Astrocyte (in vitro differentiated cells and primary cell): ENCODE data around the gene MOK. TPM values are rescaled to one million over a fixed set of nuclear protein-coding genes. Genes with fewer than 3 reads are reported as not detected.
A peak's percentile ranks its signal among the peaks of the same experiment; 100 is the strongest.

Experiments used
- DNase-seq: peaks from one replicate; pipeline ENCODE4 v3.0.0-alpha.2; 2010; ENCODE audit warnings: low read depth
- FAIRE-seq: peaks from 2 replicates; lab custom pipeline; 2011; peaks lifted over from hg19 to GRCh38; lab: Jason Lieb, UNC
- H2AFZ ChIP-seq: 2 replicates; pipeline ENCODE4 v1.6.0; 2012; ENCODE audit warnings: low read depth, low read length, inconsistent platforms
- H3K27ac ChIP-seq: 2 replicates; pipeline ENCODE4 v1.5.1; 2011; ENCODE audit warnings: low read depth, low read length, inconsistent platforms
- H3K27me3 ChIP-seq: 2 replicates; pipeline ENCODE4 v1.6.0; 2011; ENCODE audit warnings: low read length, inconsistent platforms; ENCODE audit not compliant: insufficient read depth
- H3K36me3 ChIP-seq: 2 replicates; pipeline ENCODE4 v1.5.1; 2011; ENCODE audit warnings: low read length, inconsistent platforms; ENCODE audit not compliant: insufficient read depth
- H3K4me1 ChIP-seq: 2 replicates; pipeline ENCODE4 v1.5.1; 2011; ENCODE audit warnings: low read length, inconsistent platforms; ENCODE audit not compliant: insufficient read depth
- H3K4me2 ChIP-seq: 2 replicates; pipeline ENCODE4 v1.6.0; 2012; ENCODE audit warnings: low read length, inconsistent platforms
- H3K4me3 ChIP-seq: 2 replicates; pipeline ENCODE4 v1.5.1; 2011; ENCODE audit warnings: low read depth, mild to moderate bottlenecking, low read length, inconsistent platforms; ENCODE audit not compliant: insufficient read depth
- H3K79me2 ChIP-seq: 2 replicates; pipeline ENCODE4 v1.6.0; 2012; ENCODE audit warnings: mild to moderate bottlenecking, low read length, inconsistent platforms; ENCODE audit not compliant: insufficient read depth
- H3K9ac ChIP-seq: 2 replicates; pipeline ENCODE4 v1.6.0; 2012; ENCODE audit warnings: mild to moderate bottlenecking, low read length, inconsistent platforms
- H3K9me3 ChIP-seq: 2 replicates; pipeline ENCODE4 v1.5.1; 2012; ENCODE audit warnings: low read depth, mild to moderate bottlenecking, low read length, inconsistent platforms; ENCODE audit not compliant: insufficient read depth
- H4K20me1 ChIP-seq: 2 replicates; pipeline ENCODE4 v1.6.0; 2012; ENCODE audit warnings: low read length, inconsistent platforms; ENCODE audit not compliant: insufficient read depth
- H3K27ac Mint-ChIP-seq: one replicate; pipeline ENCODE4 v1.8.0; 2021; ENCODE audit warnings: mild to moderate bottlenecking, mixed read lengths; ENCODE audit not compliant: unreplicated experiment
- H3K27me3 Mint-ChIP-seq: one replicate; pipeline ENCODE4 v1.8.0; 2021; ENCODE audit warnings: low read depth, mixed read lengths; ENCODE audit not compliant: unreplicated experiment
- H3K36me3 Mint-ChIP-seq: one replicate; pipeline ENCODE4 v1.8.0; 2021; ENCODE audit warnings: low read depth, mixed read lengths; ENCODE audit not compliant: unreplicated experiment
- H3K4me1 Mint-ChIP-seq: one replicate; pipeline ENCODE4 v1.8.0; 2021; ENCODE audit warnings: low read depth, mixed read lengths; ENCODE audit not compliant: unreplicated experiment
- H3K4me3 Mint-ChIP-seq: one replicate; pipeline ENCODE4 v1.8.0; 2021; ENCODE audit warnings: mild to moderate bottlenecking, moderate library complexity, mixed read lengths; ENCODE audit not compliant: unreplicated experiment
- H3K9me3 Mint-ChIP-seq: one replicate; pipeline ENCODE4 v1.8.0; 2021; ENCODE audit warnings: mild to moderate bottlenecking, mixed read lengths; ENCODE audit not compliant: unreplicated experiment
- CTCF ChIP-seq: IDR thresholded peaks from 2 replicates; pipeline ENCODE4 v1.5.1; 2011; ENCODE audit warnings: low read depth, mild to moderate bottlenecking, inconsistent platforms, low read length, moderate library complexity; ENCODE audit not compliant: insufficient read depth
- EZH2 ChIP-seq: IDR thresholded peaks from 2 replicates; pipeline ENCODE4 v1.6.1; 2012; ENCODE audit warnings: mild to moderate bottlenecking, low read length, inconsistent platforms; ENCODE audit not compliant: insufficient read depth
- total RNA-seq: library from RNA; stranded (reverse); gene quantifications from 2 replicates; pipeline ENCODE4 v1.2.1, GENCODE V29; 2021

MOK gene
- total RNA-seq, 1 donor from 2014 or later = 9.3 TPM

DNA sequence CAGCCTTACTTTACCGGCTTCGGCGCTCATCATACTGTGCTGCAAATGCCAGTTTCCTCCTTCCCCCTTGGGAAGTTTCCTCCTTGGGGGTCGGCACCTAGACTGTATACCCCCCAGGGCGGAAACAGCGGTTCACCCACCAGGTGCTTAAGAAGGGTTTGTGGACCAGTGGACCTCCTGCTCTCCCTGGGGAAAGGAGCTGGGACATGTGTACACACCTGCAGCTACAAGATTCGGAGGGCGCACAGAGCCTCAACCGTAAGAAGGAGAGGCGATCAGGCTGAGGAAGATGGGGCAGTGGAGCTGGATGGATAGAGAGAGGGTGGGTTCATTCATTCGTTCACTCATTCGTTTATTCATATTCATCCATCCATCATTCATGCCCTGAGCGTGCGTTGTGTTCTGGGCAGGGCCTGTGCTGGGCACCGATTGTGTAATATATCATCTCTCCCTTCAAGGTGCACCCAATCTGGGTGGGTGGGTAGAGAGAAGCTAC is 13.9 kb upstream of the MOK start:
- TF ChIP-seq CTCF = no peak
- peak overlapping the region; percentile 95 for H2AFZ ChIP-seq
- peak overlapping the region; percentile 79 for H3K4me3 ChIP-seq
- H3K27me3 ChIP-seq = no peaks in the 10 kb centered on the region
- Mint-ChIP-seq H3K4me1 (peaks cover 9% of the 10 kb centered on the region), H3K27ac (peak overlapping the region; percentile 98), H3K4me3 (peak overlapping the region; percentile 91), H3K36me3 (peaks cover 2% of the 10 kb centered on the region), H3K9me3 (no peaks in the 10 kb centered on the region), H3K27me3 (peaks cover 6% of the 10 kb centered on the region)
- no peak for FAIRE-seq
- H3K36me3 ChIP-seq = no peaks in the 10 kb centered on the region
- no peaks in the 10 kb centered on the region for H3K9me3 ChIP-seq
- peaks cover 16% of the 10 kb centered on the region for H3K79me2 ChIP-seq
- peak overlapping the region; percentile 91 for H3K9ac ChIP-seq
- no peak for DNase-seq
- H3K4me2 ChIP-seq = peak overlapping the region; percentile 93
- H3K4me1 ChIP-seq = peaks cover 45% of the 10 kb centered on the region
- no peaks in the 10 kb centered on the region for H4K20me1 ChIP-seq
- peak overlapping the region; percentile 94 for H3K27ac ChIP-seq

- Mint-ChIP-seq H3K27ac (peak overlapping the region; percentile 96), H3K4me1 (peaks cover 9% of the 10 kb centered on the region), H3K36me3 (peaks cover under 1% of the 10 kb centered on the region), H3K9me3 (no peaks in the 10 kb centered on the region), H3K27me3 (peaks cover 6% of the 10 kb centered on the region), H3K4me3 (peak overlapping the region; percentile 91)
- Histone ChIP-seq H3K9ac (peak overlapping the region; percentile 68), H4K20me1 (no peaks in the 10 kb centered on the region), H2AFZ (peak overlapping the region; percentile 81), H3K9me3 (no peaks in the 10 kb centered on the region), H3K27me3 (no peaks in the 10 kb centered on the region), H3K4me2 (peak overlapping the region; percentile 80), H3K79me2 (peaks cover 16% of the 10 kb centered on the region), H3K4me1 (peaks cover 50% of the 10 kb centered on the region), H3K36me3 (no peaks in the 10 kb centered on the region), H3K27ac (peak overlapping the region; percentile 34), H3K4me3 (peak overlapping the region; percentile 64)
- DNase-seq = no peak
- TF ChIP-seq CTCF = no peak
- no peak for TF ChIP-seq EZH2
- no peak for FAIRE-seq
Measured at GRCh38 chr14:102317564-102318248, 12.7 kb upstream of the MOK start.
